Cardiac muscle cell (in vitro differentiated cells and primary cell): Measurements from ENCODE around the gene LSM4. TPM values are rescaled to one million over a fixed set of nuclear protein-coding genes. Genes with fewer than 3 reads are reported as not detected.

Source experiments
- DNase-seq, 2 donors: peaks; one replicate each; pipeline versions ENCODE4 v3.0.0 to v3.0.0-alpha.2; 2010 to 2017; ENCODE audit warnings: low read depth in 1 of 2, low spot score in 1 of 2
- H3K27ac ChIP-seq: fragments of 200-600 bp; sonication (generic); 2 replicates; pipeline ENCODE4 v1.5.1; 2016
- H3K27me3 ChIP-seq: fragments of 200-600 bp; sonication (generic); 2 replicates; pipeline ENCODE4 v1.6.0; 2016; ENCODE audit warnings: control low read depth
- H3K36me3 ChIP-seq: fragments of 200-600 bp; sonication (generic); 2 replicates; pipeline ENCODE4 v1.5.1; 2016; ENCODE audit warnings: control low read depth
- H3K4me1 ChIP-seq: fragments of 200-600 bp; sonication (generic); 2 replicates; pipeline ENCODE4 v1.8.1; 2017; ENCODE audit warnings: low read depth, mild to moderate bottlenecking, mixed run types
- H3K4me3 ChIP-seq: fragments of 200-600 bp; sonication (generic); 2 replicates; pipeline ENCODE4 v1.5.1; 2016; ENCODE audit warnings: mild to moderate bottlenecking
- H3K9me3 ChIP-seq: fragments of 200-600 bp; sonication (generic); 2 replicates; pipeline ENCODE4 v1.5.1; 2017; ENCODE audit warnings: low read depth, mild to moderate bottlenecking, control low read depth
- CTCF ChIP-seq: IDR thresholded peaks from 2 replicates; pipeline ENCODE4 v1.5.1; 2012; ENCODE audit warnings: low read depth, mild to moderate bottlenecking, low read length
- polyA plus RNA-seq: library from polyadenylated mRNA; unstranded; fragments of >200 nt; fragmentation: Nextera tagmentation; extraction: Ambion mirVana; gene quantifications from 2 replicates; pipeline ENCODE4 v1.2.1, GENCODE V29; 2016
- total RNA-seq: library from RNA; depleted of rRNA; stranded (reverse); fragments of >200 nt; gene quantifications from 2 replicates; pipeline ENCODE4 v1.2.3, GENCODE V29; 2016

The LSM4 gene
- total and polyA plus RNA-seq, 2 experiments from 2014 or later, result 418 to 493 TPM

- TF ChIP-seq CTCF, result no peak
- peaks cover 9% of the 10 kb centered on the region for H3K36me3 ChIP-seq
- DNase-seq, result no peak
These were observed 10.8 kb downstream of the LSM4 start for GRCh38 chr19:18312092-18312534.

DNA sequence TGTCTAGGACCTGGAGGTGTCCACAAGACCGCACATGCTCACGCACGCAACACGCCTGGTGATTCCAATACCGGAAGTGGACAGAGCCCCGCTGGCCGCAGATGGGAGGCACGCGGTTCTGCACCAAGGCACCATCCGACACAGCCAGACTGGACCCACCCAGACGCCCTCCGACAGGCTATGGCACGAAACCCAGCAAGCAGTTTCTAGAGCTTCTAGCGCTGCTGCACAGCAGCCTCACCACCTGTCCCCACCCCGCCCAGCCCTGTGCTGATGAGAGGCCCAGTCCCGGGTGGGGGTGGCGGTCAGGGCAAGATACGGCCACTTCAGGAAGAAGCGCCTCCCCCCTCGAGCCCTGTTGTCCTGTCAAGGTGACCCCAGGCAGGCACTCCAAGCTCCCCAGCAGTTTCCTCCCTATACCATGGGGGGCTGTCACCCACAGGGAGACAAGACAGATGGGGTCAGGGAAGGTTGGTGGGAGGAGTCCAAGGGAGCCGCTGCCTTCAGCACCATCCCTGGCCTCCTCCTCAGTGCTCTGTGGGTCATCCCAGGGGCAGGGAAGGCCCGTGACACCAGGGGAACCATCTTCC, 11.3 kb downstream of the LSM4 start:
- H3K4me3 ChIP-seq, result no peak overlapping the region
- H3K27ac ChIP-seq, result peak overlapping the region; percentile 64
- no peak for TF ChIP-seq CTCF
- DNase-seq, result no peak
- H3K36me3 ChIP-seq, result peaks cover 9% of the 10 kb centered on the region
- H3K27me3 ChIP-seq, result no peaks in the 10 kb centered on the region
- H3K9me3 ChIP-seq, result no peaks in the 10 kb centered on the region
- peaks cover 8% of the 10 kb centered on the region for H3K4me1 ChIP-seq

More at GRCh38 chr19:18312092-18312534, 10.8 kb downstream of the LSM4 start:
- Histone ChIP-seq H3K27me3 (no peaks in the 10 kb centered on the region), H3K4me1 (peaks cover 8% of the 10 kb centered on the region), H3K27ac (peak overlapping the region; percentile 64), H3K4me3 (no peak overlapping the region), H3K9me3 (no peaks in the 10 kb centered on the region)

GRCh38 chr19:18310966-18311365, 11.9 kb downstream of the LSM4 start:
- TF ChIP-seq CTCF, result no peak
- Histone ChIP-seq H3K36me3 (peaks cover 9% of the 10 kb centered on the region), H3K4me1 (peaks cover 8% of the 10 kb centered on the region), H3K27me3 (no peaks in the 10 kb centered on the region), H3K9me3 (no peaks in the 10 kb centered on the region), H3K27ac (peak overlapping the region; percentile 64), H3K4me3 (no peak overlapping the region)
- no peak for DNase-seq

DNA sequence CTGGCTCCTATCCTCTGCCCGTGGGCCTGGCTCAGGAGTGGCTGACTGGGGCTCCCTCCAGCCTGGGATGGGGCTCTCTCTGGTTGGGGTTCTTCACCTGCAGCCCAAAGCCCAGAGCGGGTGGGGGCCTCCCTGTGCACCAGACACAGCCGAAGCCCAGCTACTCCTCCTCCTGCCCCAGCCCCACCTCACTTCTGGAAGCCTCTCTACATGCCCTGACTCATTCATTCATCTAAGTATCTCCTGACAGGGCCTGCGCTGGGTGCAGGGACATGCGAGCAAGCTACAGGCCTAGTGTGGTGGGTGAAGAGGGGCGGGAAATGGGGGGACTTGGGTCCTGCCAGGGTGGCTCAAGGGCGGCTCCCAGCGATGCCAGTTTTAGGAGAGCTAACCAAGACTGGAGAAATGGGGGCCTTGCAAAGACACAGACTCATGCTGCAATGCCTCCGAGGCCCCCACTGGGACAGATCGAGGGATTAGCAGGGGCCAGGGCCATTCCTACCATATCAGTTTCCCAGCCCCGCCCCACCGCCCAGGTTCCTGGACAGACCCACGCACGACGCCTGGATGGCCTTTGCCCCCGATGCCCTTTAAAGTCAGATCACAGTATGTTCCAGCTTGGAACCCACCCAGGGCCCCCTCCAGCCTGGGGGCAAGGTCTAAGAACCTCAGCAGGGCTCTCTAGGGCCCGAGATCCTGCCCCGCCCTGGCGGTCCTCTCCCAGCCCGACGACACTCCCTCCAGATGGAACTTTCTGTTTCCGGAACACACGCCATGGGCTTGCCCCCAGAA, 12.6 kb downstream of the LSM4 start:
- Histone ChIP-seq H3K4me3 (no peak overlapping the region), H3K9me3 (no peaks in the 10 kb centered on the region), H3K4me1 (peaks cover 9% of the 10 kb centered on the region), H3K36me3 (peaks cover 9% of the 10 kb centered on the region), H3K27me3 (no peaks in the 10 kb centered on the region), H3K27ac (no peak overlapping the region)
- TF ChIP-seq CTCF, result no peak
- DNase-seq, result no peak

DNA sequence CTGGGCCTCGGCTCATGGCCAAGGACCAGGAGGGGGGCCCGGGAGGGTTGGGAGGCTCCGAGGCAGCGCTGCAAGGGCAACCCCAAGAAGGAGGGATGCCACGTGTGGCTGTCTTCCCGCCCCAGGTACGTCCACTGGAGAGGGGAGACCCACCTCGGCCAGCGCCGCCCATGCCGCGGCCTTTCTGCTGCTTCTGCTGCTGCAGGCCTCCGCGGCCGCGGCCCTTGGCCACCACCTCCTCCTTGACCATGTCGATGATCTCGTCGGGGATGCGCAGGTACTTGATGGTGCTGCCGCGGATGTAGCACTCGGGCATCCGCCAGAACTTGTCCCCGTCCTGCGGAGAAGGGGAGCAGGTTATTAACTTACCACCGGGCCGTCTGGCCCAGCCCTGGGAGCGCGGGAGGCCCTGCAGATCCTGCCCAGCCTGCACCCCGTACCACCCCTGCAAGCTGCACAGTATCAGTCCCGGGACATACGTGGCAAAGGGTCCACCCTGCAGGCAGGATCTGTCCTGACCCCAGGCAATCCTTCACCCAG, 13.3 kb downstream of the LSM4 start:
- no peaks in the 10 kb centered on the region for H3K27me3 ChIP-seq
- H3K4me3 ChIP-seq, result no peak overlapping the region
- H3K36me3 ChIP-seq, result peaks cover 9% of the 10 kb centered on the region
- no peaks in the 10 kb centered on the region for H3K9me3 ChIP-seq
- DNase-seq, result no peak
- H3K4me1 ChIP-seq, result peaks cover 16% of the 10 kb centered on the region
- no peak for TF ChIP-seq CTCF
- H3K27ac ChIP-seq, result no peak overlapping the region
